Measurements from ENCODE around the gene E2F6. TPM values are rescaled to one million over a fixed set of nuclear protein-coding genes. Genes with fewer than 3 reads are reported as not detected.

The E2F6 gene
- total and polyA plus RNA-seq, 2 of the 4 experiments (the other 2 are of a cell fraction) = 8.2 to 10.9 TPM

DNA sequence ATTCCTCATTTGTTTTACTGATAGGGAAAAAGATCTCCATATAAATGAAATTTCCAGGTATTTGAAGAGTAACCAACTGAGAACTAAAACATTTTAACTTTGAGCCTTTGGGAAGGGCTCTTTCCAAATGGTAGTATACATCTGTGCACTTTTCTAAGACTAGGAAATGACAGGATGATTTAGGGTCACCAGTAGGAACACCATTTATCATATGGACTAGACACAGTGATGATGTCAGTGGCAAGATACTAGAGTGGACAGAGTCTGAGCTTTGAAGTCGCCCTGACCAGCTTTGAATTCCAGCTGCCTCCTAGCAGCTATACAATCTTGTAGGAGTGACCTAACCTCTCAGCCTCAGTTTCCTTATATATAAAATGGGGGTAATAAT lies 56.4 kb downstream of the E2F6 start:
- Histone ChIP-seq H3K23ac (ENCODE audit: low read depth, low read length) (no peak overlapping the region), H4K5ac (ENCODE audit: low read depth, low read length) (no peak overlapping the region), H4K8ac (ENCODE audit: low read depth in 2 of 2, low read length in 2 of 2) (no peak overlapping the region), H3K4me1 (ENCODE audit: control insufficient read depth, insufficient read depth, low read length) (peaks cover 11% of the 10 kb centered on the region), H3K9ac (ENCODE audit: low read depth, low read length) (no peak overlapping the region), H2BK5ac (ENCODE audit: low read depth, low read length, poor library complexity, severe bottlenecking) (no peak overlapping the region), H2BK15ac (ENCODE audit: low read depth, low read length) (no peak overlapping the region), H3K9me3 (ENCODE audit: control insufficient read depth, insufficient read depth, low read length) (no peaks in the 10 kb centered on the region), H2AK9ac (replicated peaks; ENCODE audit: low read depth, low read length, poor library complexity) (no peak overlapping the region), H4K20me1 (ENCODE audit: insufficient read depth, low read length) (no peaks in the 10 kb centered on the region), H3K4ac (ENCODE audit: low read depth, low read length) (no peak overlapping the region), H3K27me3 (ENCODE audit: control insufficient read depth, insufficient read depth, low read length) (no peaks in the 10 kb centered on the region), H2BK20ac (ENCODE audit: low read depth, low read length) (no peak overlapping the region), H2AK5ac (ENCODE audit: low read depth, low read length) (no peak overlapping the region), H3K18ac (ENCODE audit: low read depth, low read length) (no peak overlapping the region), H3K79me1 (ENCODE audit: low read depth in 1 of 2, low read length in 2 of 2) (peaks cover 0 to 13% of the 10 kb centered on the region in 2 experiments; a peak in 2 of 4 replicates), H3K14ac (replicated peaks; ENCODE audit: low read depth, low read length) (no peak overlapping the region), H3K27ac (ENCODE audit: insufficient read depth, low read length) (no peak overlapping the region), H2BK120ac (ENCODE audit: low read depth, low read length) (no peak overlapping the region), H2AFZ (replicated peaks; ENCODE audit: low read length, poor library complexity) (no peak overlapping the region), H3K56ac (ENCODE audit: extremely low read depth, insufficient read depth, low read length) (no peak overlapping the region), H3K4me2 (ENCODE audit: low read depth, low read length) (no peak overlapping the region), H3K9me1 (ENCODE audit: insufficient read depth, low read length) (peaks cover 13% of the 10 kb centered on the region), H3K4me3 (ENCODE audit: insufficient read depth, low read depth, low read length) (no peak overlapping the region), H3K36me3 (ENCODE audit: control insufficient read depth, insufficient read depth, low read length) (no peaks in the 10 kb centered on the region), H4K91ac (ENCODE audit: insufficient read depth, low read depth, low read length) (no peak overlapping the region)
- intact Hi-C loops (cut with micrococcal nuclease) (no loop called here), in situ Hi-C loops (cut with MboI; ENCODE audit: low sequenced_read_pairs) (no loop called here), dilution Hi-C loops (cut with HindIII; ENCODE audit: low sequenced_read_pairs, unreplicated experiment) (no loop called here)
- WGBS, 2 experiments (ENCODE audit: extremely low coverage in 2 of 2, insufficient read length in 1 of 2) = no CpG with 5 or more reads among the region's 1 CpG
- ChIA-PET POLR2A (ENCODE audit: unreplicated experiment) (no interaction called here), CTCF (no interaction called here)
- TF ChIP-seq MXI1 (IDR thresholded peaks at IDR 0.05; ENCODE audit: borderline replicate concordance, low read depth, low read length) (no peak), NFE2L2 (IDR thresholded peaks at IDR 0.05; ENCODE audit: low read depth, low read length) (no peak), FOS (IDR thresholded peaks at IDR 0.05; ENCODE audit: low read depth, low read length) (no peak), ELK1 (IDR thresholded peaks at IDR 0.05; ENCODE audit: borderline replicate concordance, low read depth, low read length) (no peak), RCOR1 (IDR thresholded peaks at IDR 0.05; ENCODE audit: insufficient replicate concordance, low read length) (no peak), RFX5 (IDR thresholded peaks at IDR 0.05; ENCODE audit: low read depth, low read length) (no peak)
- TF ChIP-seq, protein P1, sequence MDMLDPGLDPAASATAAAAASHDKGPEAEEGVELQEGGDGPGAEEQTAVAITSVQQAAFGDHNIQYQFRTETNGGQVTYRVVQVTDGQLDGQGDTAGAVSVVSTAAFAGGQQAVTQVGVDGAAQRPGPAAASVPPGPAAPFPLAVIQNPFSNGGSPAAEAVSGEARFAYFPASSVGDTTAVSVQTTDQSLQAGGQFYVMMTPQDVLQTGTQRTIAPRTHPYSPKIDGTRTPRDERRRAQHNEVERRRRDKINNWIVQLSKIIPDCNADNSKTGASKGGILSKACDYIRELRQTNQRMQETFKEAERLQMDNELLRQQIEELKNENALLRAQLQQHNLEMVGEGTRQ (IDR thresholded peaks at IDR 0.05; ENCODE audit: low read depth, low read length) = no peak
- BruUV-seq (replicated peaks) = no TSS peak
- ATAC-seq (ENCODE audit: low read depth) = no peak
- no peak for DNase-seq
